Bone marrow (tissue), 2 donors: ENCODE data around the gene ZNF407.

ENCODE experiments used
- DNase-seq, 2 donors: peaks; one replicate each; lab custom pipeline; 2025; lab: John Stamatoyannopoulos, UW

Gene ZNF407

DNA sequence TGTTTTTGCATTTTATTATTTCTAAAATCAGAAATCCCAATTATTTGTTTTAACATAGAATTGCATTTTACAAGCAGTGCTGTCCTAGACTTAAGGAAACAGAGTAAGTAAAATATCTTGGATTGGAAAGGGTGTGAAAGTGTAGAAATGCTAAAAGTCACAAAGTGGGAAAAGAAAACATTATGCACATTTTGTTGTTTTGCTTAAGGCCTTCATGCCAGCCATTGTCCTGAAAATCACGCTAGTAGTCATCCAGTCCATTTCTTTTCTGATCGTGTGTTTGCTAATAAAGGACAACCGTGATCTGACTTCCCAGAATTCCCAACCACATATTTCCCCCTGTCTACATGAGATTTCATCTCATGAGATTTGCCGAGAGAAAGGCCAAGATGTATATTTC is 412.2 kb downstream of the ZNF407 start:
- no peak for DNase-seq

DNA sequence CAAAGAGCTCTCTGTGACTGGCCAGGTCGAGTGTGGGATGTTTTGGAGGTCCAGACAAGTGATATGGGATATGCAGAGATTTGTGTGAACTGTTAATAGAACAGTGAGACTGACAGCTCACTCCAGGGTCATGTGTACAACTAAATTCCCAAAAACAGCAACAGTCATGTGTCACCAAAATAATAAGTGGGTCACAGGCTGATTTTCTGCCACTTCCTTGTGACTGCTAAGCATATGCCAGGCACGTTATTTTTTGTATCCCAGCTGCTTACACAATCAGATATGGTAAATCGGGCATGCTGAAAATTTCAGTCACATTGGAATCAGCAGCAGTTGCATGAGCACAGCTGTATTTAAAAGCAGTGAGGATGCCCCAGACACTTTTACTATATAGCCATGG is 412.6 kb downstream of the ZNF407 start:
- no peak for DNase-seq

DNA sequence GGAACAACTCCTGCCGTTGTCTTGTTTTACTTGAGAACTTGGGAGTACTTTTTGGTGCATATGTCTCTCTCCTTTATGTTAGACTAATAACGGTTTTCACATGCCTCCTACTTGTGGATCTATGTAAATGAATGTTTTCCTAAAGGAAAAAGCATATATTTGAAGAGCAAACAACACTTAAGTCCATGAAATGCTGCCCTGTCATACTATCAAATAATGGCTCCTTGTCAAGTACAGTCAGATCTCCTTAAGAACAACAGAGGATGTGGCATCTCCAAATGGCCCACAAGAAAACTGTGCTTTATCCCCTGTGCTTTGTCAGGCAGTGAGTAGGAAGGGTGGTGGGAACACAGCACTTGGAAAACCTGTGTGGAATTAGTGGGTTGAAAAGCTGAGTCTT is 413.0 kb downstream of the ZNF407 start:
- DNase-seq = no peak

DNA sequence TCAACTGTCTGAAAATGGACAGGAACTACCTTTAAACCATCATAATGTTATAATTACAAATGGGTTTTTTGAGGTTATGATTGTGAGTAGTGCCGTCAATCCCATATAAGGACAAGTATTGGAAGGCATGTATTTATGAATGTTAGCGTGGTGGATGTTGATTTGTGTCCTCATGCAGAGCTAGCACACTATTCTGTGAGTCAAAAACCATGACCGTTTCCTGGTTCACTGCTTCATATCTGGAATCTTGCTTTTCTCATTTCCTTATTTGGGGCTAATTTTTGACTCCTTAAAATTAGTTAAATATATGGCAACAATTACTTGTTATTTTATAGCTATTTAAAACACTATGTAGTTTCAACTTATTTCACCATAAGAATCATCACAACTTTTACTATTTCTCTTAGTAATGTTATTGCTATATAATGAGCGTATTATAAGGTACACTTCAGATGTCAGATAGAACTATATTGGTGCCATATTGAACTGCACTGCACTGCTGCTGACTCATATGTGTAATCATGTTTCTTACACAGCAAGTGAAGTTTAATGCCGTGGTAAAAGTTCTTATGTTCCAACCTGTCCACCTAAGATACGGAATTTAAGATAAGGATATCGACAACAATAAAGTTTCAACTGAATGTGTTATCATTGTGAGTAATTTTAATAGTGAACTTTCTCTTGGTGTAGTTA is 418.5 kb downstream of the ZNF407 start:
- no peak for DNase-seq

DNA sequence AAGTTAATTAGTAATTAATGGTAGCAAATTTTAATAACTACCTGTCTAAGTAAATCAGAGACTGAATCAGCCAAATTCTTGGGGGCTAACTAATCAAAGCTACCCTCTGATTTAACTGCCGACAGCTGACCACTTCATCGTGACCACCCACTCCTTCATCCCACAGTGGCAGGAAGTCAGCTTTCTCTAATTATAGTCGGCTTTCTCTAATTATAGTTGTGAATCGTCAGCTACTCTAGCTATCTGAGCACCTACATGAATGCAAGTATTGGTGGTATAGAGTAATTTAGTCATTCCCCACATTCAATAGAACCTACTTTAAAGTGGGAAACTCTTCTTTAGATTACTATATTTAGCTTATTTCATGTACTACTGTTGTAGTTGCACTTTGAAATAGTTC is 425.8 kb downstream of the ZNF407 start:
- DNase-seq = no peak

DNA sequence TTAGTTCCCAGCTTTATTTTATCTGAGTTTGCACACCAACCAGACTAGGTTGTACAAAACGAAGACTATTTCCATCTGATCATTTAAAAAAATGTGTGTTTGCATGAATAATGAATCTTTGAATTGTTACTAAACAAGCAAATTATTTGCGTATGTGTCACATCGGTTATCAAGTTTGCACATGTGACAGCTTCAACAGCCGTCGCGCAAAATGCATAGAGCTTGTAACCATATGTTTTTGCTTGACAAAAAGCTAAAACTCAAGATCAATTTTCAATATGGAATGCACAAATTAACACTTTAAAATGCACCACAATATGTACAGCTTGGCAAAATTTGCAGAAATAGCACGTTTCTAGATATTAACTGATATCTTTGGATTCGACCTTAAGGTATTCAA is 427.2 kb downstream of the ZNF407 start:
- no peak for DNase-seq

DNA sequence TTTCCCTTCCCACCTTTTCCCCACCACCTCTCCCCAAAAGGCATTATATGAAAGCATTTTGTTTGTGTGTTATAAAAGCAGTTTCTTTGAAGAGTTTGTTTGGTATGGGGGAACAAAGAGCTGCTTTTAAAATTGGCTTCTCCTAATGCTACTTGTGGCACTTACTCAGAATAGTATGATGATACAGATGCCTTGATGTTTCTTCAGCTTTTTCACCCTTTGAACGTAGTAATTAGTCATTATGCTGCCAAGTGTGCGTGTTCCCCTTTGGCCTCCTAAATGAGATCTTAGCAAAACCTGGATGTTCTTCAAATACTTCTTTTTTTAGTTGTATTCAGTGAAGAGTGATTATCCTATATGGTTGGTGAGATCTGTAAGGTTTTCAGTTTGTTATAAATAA is 427.9 kb downstream of the ZNF407 start:
- no peak for DNase-seq

DNA sequence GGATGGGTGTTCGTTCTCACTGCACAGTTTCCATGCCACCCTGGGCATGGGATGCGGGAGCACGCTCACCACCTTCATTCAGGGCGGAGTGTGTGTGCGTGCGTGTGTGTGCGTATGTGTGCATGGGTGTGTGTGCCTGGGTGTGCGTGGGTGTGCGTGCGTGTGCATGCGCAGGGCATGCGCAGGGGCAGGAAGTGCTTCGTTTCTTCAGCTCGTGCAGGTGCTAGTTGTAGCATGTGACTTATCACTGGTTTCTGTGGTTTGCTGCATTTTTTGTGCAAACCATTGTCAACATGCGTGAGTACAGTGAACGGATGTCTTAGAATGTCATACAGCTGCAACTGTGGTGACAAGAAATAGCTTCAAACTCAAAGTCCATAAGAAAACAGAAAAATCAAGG is 431.8 kb downstream of the ZNF407 start:
- DNase-seq = no peak

DNA sequence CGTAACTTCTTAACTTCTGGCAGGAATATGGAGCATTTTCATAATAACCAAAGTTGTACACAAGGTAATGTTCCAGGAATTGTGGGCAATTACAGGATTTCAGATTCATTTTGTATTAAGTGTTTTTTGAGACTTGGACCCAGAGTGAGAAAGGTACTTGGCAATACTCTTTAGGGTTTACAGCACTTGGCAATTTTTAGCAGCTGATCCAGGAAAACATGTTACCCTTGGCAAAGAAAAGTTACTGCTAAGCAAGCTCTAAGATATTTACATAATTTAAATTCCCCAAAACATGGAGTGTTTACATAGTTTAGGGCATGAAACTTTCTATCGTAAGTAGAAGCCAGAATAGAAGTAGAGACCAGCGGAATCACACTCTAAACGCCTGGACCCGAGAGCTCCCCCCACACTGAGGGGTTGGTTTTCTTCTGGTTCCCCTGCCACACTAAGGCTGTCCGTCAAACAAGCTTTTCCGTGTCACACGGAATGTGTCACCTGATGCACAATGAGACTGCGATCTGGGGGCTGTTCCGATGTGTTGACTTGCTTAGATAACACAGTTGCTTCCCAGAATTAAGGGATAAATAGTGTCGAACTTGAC is 434.1 kb downstream of the ZNF407 start:
- DNase-seq = no peak

DNA sequence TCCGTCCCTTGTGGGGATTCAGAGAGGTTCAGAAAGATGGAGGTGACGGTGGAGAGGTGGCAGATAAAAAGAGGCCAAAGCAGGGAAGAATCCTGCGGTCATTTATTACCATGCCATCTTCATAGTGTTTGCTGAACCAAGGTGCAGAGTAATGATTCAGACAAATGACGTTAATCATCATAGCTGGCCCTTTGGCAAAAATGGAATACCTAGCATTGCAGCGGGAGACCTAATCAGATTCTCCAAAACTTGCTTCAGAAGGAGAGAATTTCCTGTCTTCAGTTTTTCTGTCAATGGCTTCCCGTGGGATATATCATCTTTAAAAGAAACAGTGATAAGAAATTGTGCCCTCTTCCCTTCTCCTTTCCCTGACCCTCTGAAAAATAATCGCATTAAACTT is 435.8 kb downstream of the ZNF407 start:
- no peak for DNase-seq

DNA sequence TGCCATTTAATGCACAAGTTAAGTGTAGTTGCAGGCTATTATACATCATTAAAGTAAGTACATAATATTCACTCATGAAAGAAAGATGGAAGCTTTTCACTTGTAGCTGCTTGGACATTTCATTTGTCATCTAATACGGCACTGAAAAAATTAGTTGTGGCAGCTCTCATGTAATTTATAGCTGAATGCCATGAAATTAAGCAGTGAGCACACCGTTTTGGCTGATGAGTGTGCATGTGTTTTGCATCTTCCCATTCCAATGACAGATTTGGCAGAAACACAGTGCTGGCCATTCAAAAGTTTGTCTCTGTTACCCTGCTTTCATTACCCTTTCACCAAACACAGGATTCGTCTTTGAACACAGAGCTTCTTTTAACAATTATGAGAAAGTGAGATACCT is 437.3 kb downstream of the ZNF407 start:
- DNase-seq = no peak

DNA sequence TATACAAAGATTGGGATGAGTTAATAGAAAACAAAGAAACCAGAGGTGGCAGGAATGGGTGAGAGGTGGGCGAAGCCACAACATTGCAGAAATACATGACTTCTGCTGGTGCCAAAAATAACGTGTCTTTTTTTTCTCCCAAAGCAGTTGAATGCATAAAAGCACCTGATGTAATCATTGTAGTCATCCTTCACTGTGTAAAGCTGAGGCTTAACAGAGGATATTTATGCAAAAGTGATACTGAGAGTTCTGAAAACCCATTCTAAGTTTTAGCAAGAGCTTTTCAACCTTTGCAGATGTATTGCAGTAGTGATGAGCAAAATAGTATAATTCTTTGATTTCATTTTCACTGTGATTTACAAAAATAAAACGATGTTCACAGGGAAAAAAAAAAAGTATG is 438.3 kb downstream of the ZNF407 start:
- DNase-seq = no peak

DNA sequence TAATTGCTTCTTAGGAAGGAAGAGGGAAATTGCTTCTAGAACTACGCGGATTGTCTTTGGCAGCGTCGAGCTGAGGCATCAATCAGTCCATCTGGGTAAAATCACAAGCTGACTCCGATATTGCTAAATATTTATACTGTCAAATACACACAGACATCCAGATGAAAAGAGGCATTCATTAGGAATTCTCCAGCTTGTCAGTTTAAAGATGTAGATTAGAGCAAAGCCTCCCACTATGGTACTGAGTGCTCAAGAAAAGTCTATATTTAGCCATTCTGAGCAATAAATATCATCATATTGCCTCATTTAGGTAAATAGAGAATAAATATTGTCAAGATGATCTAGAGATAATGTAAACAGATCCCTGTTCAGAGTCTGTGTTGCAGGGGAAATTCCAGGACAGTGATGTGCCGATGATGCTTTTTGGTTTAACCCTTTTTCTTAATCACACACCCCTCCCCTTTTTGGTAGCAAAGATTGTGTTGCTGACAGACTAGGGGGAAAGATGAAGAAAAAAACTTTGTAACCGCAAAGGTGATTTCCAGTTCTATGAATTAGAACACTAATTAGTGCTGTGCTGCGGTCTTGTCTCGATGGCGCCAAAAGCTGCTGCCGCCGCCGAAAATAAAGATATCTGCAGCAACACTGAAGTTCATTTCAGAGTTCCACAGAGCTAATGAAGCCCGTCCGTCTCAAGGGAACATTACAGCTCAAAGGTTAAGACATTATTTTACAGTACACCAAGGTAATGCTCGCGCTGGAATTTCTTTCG is 439.4 kb downstream of the ZNF407 start:
- DNase-seq = no peak

DNA sequence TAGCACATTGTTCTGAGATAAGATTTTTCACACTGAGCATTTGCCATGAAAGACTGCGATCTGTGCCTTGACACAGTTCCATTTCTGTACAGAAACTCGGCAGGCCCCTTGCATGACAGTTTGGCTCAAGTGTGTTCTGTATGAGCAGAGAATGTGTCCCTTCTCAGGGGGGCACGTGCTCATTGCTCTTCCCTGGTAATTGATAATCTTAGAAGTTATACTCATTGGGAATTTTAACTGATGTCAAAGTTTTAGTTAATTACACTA is 440.0 kb downstream of the ZNF407 start:
- DNase-seq = no peak

DNA sequence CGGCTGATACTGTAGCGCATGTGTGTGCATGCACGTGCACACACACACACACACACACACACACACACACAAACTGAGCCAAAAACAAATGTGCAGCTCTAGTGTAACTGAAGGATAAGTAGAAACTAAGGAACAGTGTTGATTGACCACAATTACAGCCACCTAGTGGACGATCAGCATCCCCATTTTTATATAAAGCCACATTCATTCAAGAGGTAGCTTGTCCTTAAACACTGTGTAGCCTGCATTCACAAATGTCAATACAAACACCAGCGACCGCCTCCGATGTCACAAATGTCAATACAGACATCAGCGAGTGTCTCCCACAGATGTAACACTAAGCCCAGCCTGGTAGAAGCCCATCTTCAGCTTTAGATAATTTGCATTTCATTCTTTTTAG is 443.9 kb downstream of the ZNF407 start:
- no peak for DNase-seq

DNA sequence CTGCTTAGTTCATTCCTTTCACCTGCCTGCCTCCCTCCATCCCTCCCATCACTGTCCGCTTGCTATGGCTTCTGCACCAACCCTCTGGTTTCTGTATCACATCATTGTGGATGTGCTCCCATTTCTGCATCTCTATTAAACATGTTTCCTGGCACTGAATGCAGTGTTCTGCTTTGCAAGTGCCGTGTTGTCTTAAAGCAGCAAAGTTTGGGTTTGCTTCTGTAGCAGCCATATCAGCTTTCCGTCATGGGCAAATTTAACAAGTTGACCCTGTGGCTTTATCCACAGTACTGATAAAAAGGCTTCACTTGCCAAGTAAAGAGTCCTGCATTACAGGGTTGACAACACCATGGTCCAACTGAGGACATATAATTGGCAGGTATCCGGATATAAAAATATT is 445.8 kb downstream of the ZNF407 start:
- DNase-seq = no peak

DNA sequence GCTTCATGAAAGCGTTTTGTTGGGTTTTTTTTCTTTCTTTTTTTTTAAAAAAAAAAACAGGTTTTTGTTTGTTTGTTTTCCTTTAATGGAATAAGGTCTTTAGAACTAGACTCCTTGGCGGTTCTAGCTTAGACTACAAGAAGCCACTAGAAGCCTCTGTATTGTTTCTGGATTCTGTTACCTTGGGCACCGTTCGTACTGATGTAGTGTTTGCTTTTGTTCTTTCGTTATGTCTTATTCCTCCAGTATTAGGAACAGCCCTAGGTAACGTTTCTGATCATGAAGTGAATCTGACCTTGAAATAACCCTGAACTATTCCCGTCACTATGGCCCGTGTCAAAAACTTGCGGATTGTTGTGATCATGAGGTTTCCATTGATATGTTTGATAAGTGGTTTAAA is 446.6 kb downstream of the ZNF407 start:
- DNase-seq = no peak

DNA sequence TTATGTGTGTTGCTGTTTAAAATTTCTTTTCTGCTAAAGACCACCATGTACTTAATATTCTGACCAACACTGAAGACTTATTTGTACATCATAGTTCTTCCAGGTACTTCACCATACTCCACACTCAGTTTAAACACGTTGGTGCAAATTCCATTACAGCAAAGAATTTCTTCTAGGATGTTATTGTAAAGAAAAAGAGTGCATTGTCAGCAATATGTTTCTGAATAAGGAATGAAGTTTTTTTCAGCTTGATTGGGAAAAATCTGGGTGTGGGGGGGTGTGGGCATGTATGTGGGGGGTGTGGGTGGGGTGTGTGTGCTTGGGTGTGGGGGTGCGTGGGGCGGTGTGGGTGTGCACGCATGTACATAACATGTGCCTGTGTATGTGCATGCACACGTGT is 447.1 kb downstream of the ZNF407 start:
- no peak for DNase-seq

DNA sequence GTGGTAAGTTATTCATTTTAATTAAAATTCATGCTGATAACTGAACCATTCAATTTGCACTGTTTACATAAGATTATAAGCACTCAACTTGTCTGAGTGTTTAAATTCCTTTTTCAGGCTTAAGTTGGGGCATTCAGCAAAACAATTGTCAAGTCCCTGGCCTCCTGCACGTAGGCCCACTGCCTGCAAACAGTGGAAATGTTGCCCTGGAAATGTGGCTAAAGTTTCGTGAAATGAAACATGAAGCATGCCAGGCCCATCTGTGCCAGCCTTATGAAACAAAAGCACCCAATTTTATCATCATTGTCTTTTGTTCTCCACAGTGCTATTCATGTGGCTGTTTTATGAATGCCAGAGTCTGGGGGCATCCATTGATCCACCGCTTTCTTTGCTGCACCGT is 447.6 kb downstream of the ZNF407 start:
- no peak for DNase-seq

DNA sequence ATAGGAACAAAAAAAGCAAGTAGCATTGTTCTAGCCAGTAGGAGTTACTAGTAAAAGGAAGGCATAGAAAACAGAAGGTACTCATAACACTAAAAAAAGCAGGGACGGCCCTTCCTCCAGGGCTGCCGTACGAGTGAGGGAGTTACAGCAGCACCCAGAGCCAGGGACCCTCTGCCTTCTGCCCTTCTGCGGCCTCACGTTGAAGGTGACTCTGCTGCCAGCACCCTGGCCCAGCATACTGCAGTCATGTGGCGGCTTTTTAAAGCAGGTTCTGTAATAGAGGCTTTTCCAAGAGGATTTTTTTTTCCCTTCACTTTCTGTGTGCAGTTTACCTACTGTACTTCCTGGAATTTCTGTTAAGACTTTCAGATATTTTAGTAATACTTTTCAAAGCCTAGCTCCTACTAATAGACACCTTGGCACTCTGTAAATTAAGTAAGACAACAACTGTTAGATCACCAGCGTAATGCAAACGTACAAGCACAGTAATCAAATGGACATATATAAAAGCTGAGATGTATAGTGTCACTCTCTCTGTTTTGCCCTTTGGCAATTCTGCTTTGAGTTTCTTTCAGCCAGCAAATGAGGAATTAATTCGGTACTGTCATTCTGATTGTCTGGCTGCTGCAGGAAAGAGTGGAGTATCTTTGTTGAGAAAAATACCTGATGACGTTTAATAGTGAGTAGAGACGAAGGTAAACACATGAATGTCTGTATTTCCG is 449.7 kb downstream of the ZNF407 start:
- DNase-seq = no peak

DNA sequence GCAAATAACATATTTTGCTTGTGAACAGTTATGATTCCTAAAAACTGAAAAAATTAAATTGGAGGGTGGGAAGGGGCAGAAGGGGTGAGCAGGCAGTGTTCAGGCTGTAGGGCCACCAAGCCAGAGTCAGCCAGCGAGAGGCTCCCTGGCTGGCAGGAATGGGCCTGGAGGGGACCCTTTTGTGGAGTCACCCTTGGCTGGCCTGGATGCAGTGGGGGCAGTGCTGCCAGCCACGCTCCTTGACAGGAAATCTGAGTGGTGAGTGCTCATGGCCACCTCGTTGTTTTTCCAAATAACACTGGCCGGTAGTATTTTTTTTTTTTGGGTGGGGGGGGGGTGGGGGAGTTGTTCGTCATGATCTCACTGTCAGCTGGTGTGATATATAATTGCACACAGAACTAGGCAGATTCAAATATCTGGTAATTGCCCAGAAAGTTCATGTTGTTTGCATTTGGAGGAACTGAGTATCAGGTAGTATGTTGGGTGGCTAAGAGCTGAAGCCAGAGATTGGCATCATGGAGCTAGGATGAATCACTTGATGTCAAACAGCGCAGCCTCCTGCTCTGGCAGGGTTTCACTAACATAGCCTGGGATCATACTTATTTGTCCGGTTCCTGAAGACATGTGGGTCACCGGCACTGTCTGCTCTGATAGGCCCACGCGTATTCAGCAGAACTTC is 451.2 kb downstream of the ZNF407 start:
- no peak for DNase-seq

DNA sequence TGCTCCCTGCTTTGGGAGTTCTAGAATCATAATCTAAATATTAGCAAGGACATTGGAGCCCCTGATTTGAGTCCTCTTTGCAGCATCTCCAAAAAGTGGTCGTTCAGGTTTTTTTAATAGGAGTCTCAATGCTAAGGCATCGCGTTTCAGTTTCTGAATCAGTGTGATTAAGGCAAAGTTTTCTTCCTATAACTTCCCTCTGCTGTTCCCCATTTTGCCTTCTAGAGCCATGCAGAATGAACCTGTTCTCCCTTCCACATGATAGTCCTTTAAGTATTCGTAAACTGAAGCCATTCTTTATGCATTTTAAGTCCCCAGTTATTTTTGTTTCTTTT is 451.8 kb downstream of the ZNF407 start:
- DNase-seq = no peak

DNA sequence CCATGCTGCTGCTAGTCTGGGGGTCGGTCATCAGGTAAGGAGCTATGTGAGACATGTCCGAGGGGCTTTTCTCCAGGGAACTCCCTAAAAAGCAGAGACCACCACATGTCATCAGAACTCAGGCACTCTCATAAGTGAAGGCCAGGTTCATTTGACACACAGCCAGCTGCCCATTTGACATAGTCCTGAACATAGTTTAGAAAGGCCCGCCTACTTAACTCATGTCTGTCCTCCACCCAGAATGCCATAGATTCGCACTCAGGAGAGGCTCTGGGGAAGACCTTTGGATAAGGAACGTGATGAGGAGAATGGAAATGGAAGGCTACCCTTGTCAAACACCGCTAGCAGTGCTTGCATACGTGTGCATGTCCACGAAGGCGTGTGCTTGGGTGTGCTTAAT is 454.1 kb downstream of the ZNF407 start:
- DNase-seq = no peak
